GM21529 (cell line): ENCODE measurements around the gene ISY1.
"Not testable (repeated sequence)": the region's sequence is repeated elsewhere in the genome, so short reads cannot be mapped to it uniquely, and the experiment has no call there.

Source experiments
- ATAC-seq: cut with Tn5 transposase; IDR thresholded peaks from one replicate; pipeline ENCODE4 v1.9.1; 2021; ENCODE audit not compliant: unreplicated experiment

ISY1 gene

DNA sequence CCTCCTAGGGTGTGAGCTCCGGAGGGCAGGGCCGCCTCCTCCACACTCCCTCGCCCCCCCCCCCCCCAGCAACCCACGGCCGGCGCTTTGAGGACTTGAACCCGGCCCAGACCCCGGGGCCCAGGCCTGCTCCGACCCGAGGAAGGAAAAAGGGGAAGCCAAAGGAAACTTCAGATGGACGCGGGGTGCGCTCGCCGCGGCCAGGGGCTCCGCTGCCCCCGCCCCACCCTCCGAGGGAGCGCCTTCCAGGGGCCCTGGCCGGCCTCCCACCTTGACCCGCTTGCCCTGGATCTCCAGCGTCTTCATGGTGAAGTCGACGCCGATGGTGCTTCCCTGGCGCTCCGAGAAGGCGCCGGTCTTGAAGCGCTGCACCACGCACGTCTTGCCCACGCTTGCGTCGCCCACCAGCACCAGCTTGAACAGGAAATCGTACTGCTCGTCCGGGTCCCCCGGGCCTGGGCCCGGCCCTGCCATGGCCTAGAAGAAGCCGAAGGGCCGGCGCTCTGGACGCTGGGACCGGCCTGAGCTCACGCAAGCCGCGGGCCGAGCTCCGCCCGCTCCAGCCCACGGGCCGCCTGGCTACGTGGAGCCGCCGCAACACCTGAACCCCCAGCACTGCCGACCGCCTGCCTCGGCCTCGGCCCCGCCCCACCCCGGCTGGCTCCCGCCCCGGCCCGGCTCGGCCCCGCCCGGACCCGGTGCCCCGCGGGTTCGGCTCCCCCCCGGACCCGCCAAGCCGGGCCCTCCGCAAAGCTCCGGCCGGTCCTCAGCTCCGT is 39.7 kb downstream of the ISY1 start:
- no peak for ATAC-seq

DNA sequence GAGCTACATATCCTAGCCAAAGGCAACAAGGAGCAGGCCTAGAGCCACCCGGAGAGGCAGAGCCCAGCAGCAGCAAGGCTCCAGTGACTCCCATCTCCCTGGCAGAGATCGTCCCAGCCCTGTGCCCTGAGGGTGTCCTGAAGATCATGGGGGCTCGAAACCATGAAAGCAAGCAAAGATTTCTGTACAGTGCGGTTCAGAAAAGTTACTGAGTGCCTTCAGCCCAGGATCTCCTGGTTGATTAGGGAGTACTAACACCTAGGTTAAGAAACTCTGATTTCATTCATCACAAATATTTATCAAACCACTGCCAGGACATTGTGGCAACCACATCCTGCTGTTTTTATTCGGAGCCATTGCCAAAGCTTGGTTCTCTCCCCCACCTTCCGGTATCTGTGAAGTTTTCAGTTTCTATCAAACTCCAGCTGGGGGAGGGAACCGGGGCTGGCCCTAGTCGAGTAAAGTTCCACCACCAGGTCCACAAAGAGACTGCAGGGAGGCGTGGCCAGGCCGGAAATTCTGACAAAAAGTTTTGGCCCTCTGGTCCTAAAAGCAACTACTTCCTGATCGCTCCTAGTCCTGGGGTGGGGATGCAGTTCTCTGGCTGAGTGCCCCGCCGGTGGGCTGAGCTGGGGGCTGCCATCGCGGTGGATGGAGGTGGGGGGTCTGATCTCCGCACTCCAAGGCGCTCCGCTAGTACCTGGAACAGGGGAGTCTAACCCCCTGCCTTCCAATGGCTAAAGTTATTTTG is 40.4 kb downstream of the ISY1 start:
- ATAC-seq: peak; percentile 75

DNA sequence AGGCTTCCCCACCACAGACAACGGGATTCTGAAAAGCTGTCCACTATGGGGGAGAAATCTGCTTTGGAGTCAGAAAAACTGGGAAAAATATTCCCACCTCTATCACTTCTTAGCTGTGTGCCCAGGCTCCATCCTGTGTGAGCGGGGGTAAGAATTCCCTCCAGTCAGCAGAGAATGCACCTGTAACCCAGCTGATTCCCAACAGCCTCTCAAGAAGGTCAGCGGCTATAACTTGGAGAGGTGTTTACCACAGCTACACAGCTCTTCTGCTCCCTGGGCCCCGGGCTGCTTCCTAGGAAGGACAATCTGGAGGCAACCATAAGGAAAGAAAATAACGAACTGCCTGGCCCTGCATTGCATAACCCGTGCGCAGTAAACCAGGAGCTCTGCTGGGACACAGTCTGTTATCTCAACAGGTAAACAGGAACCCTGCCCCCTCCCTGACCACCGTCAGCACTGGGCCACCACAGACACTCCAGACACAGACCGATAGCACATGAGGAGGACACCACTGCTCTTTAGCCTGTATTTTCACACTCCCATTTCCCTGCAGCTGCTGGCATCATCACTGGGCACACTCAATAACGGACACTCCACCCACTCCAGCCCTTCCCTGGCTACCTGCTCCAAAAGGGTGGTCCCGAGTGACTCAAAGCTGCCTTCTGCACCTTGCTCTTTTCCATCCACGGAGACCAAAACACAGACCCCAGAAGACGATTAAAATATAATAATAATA is 41.3 kb downstream of the ISY1 start:
- no peak for ATAC-seq

DNA sequence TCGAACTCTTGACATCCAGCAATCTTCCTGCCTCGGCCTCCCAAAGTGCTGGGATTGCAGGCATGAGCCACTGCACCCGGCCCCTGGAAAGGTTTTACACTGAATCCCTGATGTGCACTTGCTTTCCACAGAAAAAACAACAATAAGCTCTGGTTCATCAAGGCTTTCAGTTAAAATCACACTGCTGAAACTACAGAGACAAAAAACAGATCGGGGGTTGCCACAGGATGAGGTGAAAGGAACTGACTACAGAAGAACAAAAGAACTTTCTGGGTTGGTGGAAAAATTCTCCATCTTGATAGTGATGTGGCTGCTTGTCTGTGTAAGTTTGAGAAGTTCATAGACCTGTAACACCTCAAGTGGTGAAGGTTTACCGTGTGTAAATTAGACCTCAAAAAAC is 42.1 kb downstream of the ISY1 start:
- no peak for ATAC-seq

DNA sequence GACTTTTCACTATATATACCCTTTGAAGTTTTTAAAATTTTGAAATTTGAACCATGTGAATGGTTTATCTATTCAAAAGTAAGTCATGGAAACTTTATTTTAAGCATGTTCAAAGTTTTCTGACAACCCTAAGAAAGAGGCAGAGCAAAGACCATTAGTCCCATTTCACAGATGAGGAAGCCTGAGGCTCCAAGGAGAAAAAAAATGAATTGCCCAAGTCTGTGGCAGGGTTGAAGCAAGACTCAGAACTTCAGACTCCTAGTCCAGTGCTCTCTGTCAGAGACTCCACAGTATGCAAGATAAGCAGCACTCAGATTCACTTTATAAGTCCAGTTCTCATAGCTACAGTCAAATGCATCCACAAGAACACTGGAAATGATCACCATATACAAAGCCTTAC is 43.7 kb downstream of the ISY1 start:
- ATAC-seq: no peak

DNA sequence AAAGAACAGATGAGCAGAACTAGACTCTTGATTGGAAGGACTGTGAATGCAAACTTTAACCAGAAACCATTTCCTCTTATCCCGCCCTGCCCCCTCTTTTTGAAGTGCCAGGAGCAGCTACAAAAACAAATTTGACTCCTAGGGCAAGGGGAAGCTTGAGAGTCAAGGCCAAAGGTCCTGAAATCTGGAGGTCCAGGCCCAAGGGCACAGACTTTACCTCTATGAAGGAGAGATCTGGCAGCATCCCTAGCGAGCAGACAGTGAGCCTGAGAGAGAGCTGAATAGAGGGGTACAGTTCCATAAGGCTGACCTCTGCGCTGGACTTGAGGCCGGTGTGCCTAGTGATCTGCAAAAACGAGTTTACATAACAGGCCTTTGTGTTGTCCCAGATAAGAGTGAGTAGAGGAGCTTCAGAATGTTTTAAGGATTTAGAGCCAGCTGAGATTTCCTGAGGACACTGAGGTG is 44.3 kb downstream of the ISY1 start:
- no peak for ATAC-seq

DNA sequence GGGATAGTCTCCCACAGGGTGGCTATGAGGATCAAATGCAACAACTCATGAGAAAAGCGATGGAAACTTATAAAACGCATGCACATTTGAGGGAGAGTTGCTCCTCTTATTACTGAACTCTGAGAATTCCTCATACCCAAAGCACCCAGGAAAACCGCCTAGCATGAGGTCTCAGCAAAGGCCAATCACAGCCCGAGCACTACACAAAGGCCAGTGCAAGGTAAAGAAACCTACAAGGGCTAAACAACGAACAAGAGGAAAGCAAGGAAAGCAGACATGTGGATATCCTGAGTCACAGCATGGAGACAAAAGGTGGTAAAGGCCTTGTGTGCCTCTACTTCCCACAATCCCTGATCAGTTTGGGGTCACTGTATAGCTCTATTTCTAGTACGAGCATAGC is 46.4 kb downstream of the ISY1 start:
- ATAC-seq: no peak

DNA sequence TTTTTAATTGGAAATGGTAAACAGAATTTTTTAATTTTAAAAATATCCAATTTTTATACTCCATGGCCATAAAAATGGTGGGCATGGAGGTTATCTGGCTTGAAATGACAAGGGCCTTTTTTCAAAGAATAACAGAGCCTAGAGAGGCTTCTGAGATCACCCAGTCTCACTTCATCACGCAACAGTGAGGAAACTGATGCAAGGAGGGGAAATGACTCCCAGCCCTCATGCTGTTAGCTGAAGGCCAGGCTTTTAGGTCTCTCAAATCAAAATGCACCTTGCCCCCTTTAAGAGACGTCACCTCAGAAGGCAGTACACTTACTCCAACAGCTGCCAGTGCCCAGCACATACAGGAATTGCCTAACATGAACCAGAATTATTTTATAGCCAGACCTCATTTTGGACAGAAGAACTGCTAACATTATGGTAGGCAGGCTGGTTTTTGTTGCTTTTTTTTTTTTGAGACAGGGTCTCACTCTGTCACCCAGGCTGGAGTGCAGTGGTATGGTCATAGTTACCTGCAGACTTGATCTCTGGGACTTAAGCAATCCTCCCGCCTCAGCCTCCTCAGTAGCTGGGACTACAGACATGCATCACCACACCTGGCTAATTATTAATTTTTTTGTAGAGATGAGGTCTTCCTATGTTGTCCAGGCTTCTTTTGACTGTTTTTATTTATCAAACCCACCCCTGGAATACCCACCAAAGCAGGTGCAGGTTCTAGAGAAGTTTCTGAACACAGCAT is 48.4 kb downstream of the ISY1 start:
- ATAC-seq: no peak

DNA sequence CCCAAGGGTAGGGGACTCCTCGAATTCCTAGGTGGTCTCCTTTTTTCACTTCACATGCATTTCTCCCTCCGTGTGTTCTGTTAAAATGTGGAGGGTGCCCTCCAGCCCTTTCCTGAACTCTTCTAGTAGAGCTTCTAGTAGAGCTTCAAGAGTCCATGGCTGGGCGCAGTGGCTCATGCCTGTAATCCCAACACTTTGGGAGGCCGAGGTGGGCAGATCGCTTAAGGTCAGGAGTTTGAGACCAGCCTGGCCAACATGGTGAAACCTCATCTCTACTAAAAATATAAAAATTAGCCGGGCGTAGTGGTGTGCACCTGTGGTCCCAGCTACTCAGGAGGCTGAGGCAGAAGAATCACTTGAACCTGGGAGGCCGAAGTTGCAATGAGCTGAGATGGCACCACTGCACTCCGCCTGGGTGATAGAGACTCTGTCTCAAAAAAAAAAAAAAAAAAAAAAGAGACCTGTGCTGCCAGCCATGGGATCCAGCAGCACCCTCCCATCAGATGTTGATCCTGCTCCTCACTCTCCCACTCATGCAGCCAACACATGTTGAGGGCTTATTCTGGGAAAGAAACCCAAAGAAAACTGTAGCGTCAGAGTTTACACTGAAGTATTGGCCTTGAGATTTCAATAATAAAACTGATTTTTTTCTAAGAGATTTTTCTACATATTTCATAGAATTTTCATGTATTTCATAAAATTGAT is 49.6 kb downstream of the ISY1 start:
- ATAC-seq: not testable (repeated sequence)

DNA sequence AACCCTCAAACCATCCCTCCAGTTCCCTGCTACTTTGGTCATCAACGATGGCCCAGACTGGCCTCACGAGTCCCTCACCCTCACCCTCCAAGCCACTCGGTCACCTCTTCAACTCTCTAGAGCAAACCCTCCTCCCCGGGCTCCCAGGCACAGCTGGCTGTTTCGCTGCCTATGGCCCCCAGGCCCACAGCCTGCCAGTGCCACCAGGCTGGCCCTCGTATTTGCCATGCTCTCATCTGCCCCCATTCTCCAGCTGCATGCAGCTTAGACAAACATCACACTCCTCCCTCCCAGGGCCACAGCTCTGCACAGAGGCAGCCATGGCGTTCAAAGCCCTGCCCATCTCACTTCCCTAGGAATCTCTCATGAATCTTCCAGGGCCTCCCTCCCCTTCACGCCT is 53.1 kb downstream of the ISY1 start:
- ATAC-seq: no peak

DNA sequence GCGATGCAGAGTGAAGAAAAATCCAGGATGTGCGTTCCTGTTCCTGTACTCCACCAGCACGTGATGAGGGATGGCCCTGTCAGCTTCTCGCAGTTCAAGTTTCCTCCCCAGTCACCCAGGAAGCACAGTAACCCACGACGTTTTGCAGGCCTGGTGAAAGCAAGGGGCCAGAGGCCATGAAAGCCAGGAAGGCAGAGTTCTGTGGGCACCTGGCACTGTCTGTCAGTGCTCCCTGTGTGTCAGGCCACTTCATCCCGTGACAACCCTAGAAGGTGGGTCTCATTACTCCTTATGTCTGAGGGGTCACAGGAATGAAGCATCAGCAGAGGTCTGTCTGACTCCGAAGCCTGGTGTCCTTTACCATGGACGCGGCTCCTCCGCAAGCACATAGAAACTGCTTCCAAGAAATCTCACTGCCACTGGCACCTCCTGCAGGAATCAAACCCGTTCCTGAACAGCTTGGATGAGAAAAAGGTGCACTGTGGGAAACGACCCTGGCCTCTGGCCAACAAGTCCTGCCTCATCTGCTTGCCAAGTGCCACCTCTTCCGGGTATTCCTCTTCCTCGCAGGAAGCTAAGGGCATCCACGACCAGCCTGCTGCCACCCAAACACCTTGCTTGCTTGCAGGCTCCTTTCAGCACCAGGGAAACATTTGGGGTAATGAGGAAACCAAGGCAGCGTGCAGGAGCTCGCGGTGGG is 53.8 kb downstream of the ISY1 start:
- no peak for ATAC-seq

DNA sequence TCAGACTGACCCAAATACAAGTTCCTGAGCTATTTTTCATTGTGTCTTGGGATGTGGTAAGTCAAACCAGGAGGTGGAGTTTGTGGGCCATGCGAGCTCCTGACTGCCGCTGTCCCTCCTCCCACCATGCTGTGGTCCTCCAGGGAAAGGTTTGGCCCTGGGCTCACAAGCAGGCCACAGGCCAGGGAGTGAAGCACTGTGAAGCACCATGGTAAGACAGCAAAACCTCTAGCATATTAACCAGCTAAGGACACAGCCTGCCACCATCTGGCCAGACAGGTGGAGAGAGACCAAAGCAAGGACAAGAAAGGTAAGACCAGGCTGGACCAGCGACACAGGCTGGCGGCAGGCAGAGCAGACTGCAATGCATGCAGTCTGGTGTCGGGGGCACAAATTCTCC is 54.5 kb downstream of the ISY1 start:
- ATAC-seq: no peak

DNA sequence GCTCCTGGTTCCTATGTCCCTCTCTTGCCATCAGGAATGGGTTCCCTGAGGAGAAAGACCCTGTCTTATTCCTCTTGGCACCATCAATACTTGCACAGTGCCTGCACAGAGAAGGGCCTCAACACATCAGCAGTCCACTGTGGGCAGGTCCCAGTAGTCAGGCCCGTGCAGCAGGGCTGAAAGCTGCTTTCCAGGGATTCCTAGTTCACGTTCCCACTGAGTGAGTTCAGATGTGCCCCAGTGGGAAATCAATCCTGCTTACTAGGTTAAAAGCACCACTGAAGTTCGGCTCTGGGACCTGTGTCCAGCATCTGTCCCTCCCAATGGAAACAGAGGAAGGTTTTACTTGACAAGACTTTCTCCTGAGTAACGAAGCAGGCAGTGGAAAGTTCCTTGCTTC is 55.0 kb downstream of the ISY1 start:
- no peak for ATAC-seq

DNA sequence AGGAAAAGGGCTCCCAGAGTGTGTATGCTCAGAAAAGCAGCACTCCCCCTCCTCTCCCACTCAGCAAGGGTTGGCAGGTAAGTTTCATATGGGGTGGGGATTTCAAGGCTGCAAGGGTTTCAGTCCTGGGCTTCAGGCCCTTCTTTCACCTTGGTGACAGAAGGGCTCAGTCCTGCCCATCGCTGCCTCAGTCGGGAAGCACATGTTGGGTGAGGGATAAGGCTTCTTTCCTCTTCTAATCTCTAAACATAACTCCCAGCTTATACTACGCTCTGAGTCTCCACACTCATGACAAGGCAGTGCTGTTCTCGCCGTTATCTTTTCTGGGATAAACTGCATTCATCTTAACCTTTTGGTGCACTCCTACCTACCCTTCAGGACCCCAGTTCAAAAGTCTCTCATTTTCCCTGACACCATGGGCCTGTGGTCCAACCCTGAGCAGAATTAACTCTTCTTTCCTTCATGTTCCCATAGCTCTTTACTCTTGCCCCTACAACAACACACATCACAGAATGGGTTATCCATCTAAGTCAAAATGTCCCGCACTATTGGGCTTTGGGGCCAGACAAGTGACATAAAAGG is 56.3 kb downstream of the ISY1 start:
- no peak for ATAC-seq

DNA sequence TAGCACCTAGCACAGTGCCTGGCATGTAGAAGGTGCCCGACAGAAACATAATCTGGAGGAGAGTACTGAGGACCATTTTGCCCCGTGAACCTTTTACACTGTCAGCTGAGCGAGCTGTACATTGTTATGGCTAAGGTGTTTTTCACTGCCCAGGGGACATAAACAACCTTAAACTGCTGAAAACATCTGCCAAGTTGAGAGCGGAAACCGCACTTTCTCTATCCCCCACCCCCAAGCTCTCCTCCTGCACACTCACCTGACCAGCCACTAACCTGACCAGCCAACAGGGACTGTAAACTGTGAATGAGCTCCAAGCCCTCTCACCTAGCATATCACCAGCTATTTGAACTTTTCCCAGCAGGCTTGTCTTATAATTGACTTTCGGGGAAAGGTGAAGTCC is 56.8 kb downstream of the ISY1 start:
- no peak for ATAC-seq

DNA sequence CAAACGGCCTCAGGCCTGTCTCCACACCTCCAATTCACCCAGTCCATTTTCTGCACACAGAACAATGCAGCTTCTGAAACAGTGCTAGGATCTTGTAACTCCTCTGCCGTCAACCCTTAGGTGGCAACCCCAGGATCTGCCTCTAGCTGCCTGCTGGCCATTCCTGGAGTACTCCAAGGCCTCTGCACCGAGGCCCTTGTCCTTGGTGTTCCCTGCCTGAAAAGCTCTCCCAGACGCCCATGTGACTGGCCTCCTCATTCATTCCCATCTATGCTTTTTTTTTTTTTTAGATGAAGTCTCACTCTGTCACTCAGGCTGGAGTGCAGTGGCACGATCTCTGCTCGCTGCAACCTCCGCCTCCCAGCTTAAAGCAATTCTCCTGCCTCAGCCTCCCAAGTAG is 57.6 kb downstream of the ISY1 start:
- ATAC-seq: no peak

DNA sequence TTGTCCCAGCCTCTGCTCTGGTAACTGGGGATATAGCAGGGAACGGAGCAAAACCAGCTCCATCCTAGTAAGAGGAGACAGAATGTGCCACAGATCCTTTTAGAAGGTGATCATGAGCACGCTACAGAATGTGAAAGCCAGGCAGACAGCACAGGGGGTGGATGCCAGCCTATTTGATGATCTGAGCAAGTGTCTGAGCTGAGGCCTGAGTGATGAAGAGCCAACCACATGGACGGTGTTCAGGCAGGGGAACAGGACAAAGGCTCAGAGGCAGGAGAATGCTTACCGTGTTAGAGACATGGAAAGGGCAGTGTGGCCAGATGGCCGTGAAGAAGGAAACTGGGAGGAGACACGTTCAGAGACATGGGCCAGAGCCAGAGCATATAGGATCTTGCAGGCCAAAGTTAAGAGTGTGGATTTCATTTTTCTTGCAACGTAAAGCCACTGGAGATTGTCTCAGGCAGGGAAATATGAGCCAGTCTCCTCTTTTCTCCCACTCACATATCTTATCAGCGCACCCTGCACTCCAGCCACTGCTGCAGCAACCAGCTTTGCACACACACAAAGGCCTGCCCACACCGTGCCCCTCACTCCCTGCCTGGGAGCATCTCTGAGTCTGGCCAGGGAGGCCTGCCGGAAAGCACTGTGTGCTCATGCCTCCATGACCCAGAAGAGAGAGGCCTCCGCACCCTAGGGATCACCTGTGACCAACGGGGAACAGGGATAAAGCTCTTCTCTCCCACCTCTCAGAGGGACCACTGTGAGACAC is 59.3 kb downstream of the ISY1 start:
- no peak for ATAC-seq

DNA sequence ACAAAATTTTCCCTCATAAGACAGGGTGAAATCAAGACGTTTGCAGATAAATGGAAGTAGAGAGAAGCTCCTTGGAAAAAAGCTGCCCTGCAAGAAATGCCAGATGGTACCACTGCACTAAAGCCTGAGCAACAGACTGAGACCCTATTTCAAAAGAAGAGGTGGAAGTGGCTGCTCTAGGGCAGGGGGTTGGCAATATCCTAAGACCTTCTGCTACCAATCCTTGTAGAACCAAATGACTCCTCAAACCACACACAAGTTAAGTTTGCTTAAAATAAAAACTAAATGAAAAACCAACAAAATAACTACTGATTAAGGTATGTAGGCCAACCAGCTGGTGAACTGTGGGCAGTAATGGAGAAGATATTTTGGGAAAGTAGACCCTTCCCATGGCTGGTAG is 60.6 kb downstream of the ISY1 start:
- ATAC-seq: no peak

DNA sequence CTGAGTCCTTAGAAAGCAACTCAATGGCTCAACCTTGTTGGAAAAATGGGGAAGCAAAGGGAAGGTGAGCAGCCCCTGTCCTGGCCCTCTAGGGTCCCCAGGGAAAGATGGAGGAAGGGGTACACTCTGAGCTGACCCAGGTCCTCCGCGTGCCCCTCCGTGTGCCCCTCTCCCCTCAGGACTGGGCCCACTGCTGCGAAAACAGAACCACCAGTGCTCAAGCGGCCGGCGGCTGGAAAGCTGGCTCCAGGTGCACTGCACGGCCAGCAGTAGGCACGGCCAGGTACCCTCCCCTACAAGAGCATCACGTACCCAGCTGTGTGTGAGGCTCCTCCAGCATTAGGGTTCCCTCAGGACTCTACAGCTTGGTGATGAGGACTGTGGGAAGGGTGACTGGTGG is 65.6 kb downstream of the ISY1 start:
- no peak for ATAC-seq
